ENCODE measurements around the gene CHMP6.
"Not testable (repeated sequence)": the region's sequence is repeated elsewhere in the genome, so short reads cannot be mapped to it uniquely, and the experiment has no call there.

The CHMP6 gene

DNA sequence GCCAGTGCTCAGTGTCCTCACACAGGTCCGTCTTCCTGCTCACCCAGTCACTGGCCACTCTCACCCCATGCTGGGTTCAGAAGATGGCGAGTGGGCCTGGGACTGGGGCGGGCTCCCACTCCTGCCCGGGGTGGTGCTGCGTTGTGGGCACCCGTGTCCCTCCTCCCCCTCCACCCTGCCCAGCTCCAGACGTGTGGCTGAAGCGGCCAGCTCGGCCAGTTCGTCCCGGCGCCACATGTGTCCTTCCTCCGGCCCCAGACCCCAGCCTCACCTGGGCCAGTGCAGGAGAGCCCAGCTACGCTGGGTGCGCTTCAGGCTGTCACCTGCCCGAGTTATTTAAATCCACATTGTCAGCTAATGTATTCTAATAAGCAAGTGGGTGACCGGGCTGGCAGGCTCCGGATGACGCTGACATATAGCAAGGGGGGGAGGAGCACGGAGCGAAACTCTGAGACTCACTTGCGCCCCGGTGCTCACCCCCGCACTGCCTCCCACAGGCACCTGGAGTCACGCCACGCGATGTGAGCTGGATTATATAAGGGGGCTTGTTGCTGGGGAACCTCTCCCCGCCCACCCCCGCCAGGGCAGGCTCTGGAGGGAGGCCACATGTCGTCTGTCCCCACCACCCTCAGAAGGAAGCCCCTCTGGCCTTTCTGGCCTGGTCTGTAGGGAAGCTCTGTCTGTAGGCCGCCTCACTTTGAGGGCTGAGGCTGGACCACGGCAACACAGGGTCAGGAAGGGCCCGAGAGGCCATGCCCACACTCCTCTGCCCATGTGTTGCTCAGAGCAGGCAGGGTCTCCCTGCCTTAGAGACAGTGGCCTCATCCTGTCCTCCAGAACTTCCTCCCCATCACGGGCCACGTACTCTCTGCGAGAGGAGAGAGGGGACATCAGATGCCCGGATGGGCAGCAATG is 36.2 kb downstream of the CHMP6 start:
- in situ Hi-C loops (cut with MboI; ENCODE audit: low sequenced_read_pairs), result no loop called here

- in situ Hi-C loops (cut with MboI; ENCODE audit: low sequenced_read_pairs), result no loop called here
Measured at GRCh38 chr17:81028506-81028858, 36.8 kb downstream of the CHMP6 start.

GRCh38 chr17:81029859-81030258 is 38.2 kb downstream of the CHMP6 start:
- in situ Hi-C loops (cut with MboI; ENCODE audit: low sequenced_read_pairs), result no loop called here

DNA sequence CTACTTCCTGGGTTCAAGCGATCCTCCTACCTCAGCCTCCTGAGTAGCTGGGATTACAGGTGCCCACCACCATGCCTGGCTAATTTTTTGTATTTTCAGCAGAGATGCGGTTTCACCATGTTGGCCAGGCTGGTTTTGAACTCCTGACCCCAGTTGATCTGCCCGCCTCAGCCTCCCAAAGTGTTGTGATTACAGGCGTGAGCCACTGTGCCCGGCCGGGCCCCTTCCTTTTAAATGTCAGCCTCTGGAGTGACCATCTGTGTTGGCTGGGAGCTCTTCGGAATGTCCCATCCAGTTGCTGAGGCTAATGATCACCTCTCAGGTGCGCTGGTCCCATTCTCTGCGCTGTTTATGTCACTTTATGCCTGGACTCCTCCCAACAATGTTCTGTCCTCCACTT is 38.7 kb downstream of the CHMP6 start:
- in situ Hi-C loops (cut with MboI; ENCODE audit: low sequenced_read_pairs), result not testable (repeated sequence)

DNA sequence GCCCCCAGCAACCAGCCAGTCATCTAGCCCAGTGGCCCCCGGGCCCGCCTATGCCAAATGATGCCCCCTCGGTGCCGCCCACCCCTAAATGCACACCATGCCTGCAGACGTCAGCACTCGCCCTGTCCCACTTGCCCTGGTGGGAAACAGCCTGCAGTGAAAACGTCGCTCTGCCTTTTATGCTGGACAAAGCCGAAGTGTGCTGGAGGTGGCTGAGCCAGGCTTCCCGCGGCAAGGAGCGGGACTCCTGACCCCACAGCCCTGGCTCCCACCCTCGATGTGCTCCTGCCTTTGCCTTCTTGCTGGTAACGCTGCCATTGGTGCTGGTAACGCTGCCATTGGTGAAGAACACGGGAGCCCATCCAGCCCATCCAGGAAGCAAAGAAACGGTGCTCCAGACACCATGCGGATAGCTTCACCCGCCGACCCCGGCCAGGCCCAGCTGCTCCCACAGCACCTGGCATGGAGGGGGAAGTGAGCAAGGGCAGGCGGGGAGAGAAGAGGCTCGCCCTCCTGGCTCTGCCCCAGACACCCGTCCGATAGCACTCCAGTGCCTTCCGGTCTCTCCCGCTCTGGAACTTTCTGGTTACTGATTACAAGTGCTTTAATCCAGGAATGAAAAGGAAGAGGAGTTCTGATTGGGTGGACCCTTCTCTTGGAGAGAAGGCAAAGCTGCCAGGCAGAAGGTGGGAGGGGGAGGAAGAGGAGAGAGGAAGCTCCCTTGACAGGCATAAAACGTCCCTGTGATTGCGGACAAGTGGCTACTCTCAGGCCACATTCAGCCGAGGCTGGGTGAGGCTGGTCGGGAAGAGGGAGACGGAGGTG is 39.3 kb downstream of the CHMP6 start:
- in situ Hi-C loops (cut with MboI; ENCODE audit: low sequenced_read_pairs), result no loop called here

DNA sequence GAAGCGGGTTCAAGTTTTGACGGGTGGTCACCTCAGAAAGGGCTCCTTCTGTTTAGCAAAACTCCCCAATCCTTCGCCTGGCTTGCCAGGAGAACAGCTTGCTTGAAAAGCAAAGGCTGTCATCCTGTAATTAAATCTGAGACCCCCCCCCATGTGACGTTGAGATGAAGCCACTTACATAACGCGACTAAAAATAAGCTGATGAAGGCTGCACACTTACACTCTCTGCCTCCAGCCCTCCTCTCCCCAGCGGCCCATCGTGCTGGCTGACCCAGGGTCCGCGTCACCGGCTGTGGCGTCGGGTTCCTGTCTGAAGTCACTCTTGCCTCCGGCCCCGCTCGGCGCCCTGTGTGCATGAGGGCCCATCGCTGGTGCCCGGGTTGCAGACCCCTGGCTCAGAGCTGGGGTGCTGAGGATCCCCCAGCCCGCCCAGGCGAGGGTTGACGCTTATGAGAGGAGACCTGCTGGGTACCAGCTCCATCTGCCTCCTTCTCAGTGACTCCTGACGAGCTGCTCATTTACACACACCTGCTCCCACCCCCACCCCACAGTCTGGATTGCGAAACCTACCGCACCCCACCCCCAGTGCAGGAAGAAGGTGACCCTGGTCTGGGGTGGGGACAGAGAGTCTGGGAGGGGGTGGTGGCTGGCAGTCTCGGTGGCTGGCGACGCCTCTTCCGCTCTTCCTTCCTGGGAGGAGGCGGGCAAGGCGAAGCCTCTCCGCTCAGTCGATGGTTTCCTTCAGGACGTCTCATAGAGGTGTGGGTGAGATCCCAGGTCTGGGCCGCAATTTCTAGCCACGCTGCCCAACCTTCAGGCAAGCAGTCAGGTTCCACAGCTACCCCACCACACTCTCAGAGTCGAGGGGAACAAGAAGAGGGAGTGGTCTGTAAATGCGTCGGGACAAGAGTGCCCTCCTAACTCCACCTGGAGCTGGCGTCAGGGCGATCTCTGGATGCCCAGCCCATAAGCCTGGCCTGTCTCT is 40.2 kb downstream of the CHMP6 start:
- in situ Hi-C loops (cut with MboI; ENCODE audit: low sequenced_read_pairs), result no loop called here

GRCh38 chr17:81032641-81033480 is 41.2 kb downstream of the CHMP6 start:
- in situ Hi-C loops (cut with MboI; ENCODE audit: low sequenced_read_pairs), result no loop called here

GRCh38 chr17:81033535-81034167 is 42.0 kb downstream of the CHMP6 start:
- in situ Hi-C loops (cut with MboI; ENCODE audit: low sequenced_read_pairs), result no loop called here

DNA sequence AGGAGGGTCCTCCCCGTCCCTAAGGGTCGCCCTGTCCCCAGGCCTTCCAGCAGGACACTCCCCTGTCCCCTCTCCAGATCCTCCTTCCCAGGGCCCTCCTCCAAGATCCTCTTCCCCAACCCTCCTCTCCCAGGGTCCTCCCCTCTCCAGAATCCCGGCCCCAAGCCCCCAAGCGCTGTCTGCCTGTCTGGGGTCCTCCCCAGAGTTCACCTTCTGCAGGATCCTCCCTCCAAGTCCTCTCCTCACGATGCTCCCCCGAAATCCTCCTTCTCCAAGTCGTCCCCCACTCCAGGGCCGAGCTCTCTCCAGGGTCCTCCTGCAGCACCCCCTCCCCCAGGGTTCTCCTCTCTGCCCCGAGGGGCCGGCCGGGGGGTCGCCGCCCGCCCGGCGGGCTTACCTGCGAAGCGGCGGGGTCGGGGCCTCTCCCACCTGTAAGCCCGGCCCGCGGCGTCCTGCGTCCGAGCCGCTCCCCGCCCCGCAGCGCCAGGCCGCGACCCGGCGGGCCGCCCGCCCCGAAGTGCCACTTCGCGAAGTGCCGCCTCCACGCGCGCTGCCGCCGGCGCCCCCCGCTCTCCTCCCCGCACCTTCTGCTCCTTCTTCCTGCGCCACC is 42.6 kb downstream of the CHMP6 start:
- in situ Hi-C loops (cut with MboI; ENCODE audit: low sequenced_read_pairs), result no loop called here

DNA sequence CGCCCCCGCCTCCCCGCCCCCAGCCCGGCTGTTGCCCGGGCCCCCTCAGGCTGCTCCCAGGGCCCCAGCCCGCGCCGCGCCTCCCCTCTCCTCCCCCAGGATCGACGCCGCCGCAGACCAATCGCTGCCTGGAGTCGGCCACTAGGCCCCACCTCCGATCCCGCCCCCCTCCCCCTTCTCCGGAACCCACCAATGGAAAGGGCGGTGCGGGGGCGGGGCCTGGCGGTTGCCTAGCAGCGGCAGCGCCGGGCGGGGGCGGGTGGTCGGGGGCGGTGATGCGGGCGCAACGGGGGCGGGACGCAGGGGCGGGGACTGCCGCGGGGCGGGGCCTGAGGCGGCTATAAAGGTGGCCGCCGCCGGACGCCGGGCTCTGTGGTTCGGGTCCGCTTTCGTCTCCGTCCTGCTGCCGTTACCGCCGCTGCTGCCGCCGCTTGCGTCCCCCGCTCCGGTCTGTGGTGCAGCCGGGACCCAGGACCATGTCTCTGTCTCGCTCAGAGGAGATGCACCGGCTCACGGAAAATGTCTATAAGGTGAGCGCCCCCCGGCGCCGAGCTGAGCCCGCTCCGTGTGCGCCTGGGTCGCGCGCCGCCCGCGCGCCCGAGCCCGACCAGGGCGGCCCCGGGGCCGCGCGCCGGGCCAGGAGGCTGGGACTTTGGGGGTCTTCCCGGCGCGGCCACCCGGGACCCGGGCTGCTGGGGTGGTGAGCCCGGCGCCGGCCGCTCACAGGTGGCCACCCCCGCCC is 43.3 kb downstream of the CHMP6 start, which contains the start of gene BAIAP2:
BAIAP2 (plus strand) TSS at position 373 of the 742 bp plus-strand sequence; CDS start at position 477, 104 bp downstream.
- in situ Hi-C loops (cut with MboI; ENCODE audit: low sequenced_read_pairs), result no loop called here

DNA sequence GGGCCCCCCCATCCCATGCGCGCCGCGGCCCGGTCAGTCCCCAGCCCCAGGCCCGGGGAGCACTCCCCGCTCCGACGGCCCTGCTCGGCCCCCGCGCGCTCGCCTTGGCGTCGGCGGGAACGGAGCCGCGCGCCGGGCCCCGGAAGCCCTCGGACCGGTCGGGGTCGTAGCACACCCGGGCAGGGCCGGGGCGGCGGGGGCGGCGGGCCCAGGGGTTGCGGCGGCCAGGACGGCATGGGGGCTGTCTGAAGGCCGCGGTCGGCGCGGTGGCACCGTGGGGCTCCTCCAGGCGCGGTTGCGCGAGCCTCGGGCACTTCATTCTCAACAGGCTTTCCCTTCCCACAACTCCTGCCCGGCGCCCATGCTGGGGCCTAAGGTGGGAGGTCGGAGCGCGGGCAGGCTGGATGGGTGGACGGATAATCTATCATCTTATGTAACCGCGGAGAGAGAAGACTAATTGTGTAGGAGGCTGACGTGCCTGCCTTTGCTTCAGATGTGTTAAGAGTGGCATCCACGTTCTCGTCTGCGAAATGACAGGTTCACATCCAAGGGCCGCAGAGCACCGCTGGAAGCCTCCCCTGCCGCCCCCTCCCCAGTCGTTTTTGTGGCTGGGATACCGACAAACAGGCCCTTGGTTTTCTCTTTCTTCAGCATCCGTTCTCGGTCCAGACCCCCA is 44.0 kb downstream of the CHMP6 start:
- in situ Hi-C loops (cut with MboI; ENCODE audit: low sequenced_read_pairs), result no loop called here

- in situ Hi-C loops (cut with MboI; ENCODE audit: low sequenced_read_pairs), result no loop called here
Measured at GRCh38 chr17:81036197-81036941, 44.7 kb downstream of the CHMP6 start.

DNA sequence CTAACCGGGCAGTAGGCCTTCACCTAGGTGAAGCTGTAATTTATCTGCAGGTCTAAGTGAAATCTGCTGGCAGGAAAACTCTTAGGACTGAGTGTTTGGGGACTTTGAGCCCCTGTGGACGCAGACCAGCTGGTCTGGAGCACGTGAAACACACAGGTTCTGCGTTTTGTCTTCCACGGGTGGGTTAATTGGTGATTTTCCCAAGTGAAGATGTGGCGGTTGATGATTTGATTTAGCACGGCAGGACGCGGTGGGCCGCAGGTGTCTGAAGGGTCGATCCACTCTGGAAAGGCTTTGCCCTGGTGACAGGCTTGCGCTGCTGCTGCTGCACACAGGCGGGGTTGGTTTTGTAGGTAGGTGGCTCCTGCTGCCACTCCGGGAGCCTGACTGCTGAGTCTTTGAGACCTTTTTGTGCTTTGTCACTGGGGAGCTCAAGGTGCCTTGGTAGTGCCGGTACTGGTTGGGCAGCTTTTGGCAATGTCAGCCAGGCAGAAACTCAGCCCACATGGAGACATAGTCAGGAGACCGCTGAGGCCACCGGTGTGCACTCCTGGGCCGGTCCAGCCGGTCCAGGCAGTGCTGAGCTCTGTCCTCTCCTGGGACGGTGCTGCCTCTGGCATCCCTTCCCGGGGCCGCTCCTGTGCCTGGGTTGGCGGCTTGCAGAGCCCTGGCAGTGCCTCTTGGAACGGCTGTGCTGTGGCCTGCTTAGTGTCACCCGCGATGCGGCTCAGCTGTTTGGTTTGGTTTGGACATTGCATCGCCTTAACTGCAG is 45.6 kb downstream of the CHMP6 start:
- in situ Hi-C loops (cut with MboI; ENCODE audit: low sequenced_read_pairs), result no loop called here

DNA sequence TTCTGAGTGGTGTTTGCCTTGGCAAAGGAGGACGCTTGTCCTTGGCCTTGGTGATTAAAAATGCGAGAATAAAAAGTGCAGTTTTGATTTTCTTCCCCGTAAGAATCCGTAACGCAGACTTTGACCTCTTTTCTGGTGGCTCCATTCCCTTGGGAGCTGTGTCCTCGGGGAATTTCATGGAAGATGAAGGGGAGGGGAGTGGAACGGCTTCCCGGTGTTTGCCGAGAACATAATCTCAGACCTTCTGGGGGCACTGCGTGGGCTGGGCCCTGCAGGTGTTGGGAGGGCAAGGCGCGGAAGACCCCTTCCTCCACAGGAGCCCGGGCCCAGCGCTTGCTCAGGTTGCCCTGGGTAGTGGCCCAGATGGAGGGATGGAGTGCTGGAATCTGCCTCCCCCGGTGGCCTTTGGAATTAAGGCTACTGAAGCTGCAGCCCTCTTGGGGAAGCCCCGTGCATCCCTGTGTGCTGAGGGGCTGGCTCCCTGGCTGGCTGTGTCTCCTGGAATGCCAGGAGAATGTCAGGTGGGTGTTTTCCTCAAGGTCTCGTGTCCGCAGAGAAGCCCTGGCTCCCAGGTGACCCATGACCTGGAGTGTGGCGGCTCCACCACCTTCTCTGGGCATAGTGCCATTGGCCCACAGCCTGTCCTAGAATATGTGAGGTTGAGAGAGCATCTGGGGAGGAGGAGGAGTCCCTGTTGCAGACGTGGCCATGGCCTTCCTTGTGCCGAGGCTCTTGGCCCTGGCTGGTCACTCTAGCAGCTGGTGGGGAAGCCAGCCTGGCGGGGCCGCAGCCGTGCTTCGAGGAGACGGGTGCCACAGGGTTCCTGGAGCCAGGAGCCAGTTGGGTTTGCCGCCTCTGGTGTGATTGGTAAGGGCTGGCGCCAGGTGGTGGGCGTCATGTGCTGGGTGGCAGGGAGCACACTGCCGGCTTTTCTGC is 46.4 kb downstream of the CHMP6 start:
- in situ Hi-C loops (cut with MboI; ENCODE audit: low sequenced_read_pairs), result no loop called here

- in situ Hi-C loops (cut with MboI; ENCODE audit: low sequenced_read_pairs), result no loop called here
Measured at GRCh38 chr17:81039096-81039495, 47.5 kb downstream of the CHMP6 start.
